Panc1 (cell line): ENCODE data around the gene SLC22A23. TPM values are rescaled to one million over a fixed set of nuclear protein-coding genes. Genes with fewer than 3 reads are reported as not detected.

Source experiments
- ATAC-seq: fragments of 200-7000 bp; cut with Tn5 transposase; 2 replicates; pipeline ENCODE4 v1.9.1; 2020; ENCODE audit warnings: mild to moderate bottlenecking, moderate library complexity
- BruUV-seq: library from RNA; stranded (reverse); fragments of 400-500 nt; replicated peaks from 2 replicates; lab custom pipeline; 2021; lab: Mats Ljungman, UMichigan
- CTCF ChIA-PET: fragments of 300-600 bp; sonication (Branson Sonifier 250); formaldehyde crosslinking; loops from one replicate; lab custom pipeline; 2022; ENCODE audit warnings: antibody characterized with exemption; lab: Charles Lee
- POLR2A ChIA-PET: fragments of 300-600 bp; sonication (Branson Sonifier 250); formaldehyde crosslinking; loops from one replicate; lab custom pipeline; 2022; ENCODE audit warnings: antibody characterized with exemption; lab: Charles Lee
- DNase-seq: peaks from one replicate; pipeline ENCODE4 v3.0.0-alpha.2; 2010; ENCODE audit warnings: low read depth, low spot score
- H3K27ac ChIP-seq: 2 replicates; pipeline ENCODE4 v1.5.1; 2011; ENCODE audit warnings: mild to moderate bottlenecking, low read length, inconsistent platforms
- H3K27me3 ChIP-seq: fragments of 200-500 bp; sonication (Bioruptor generic); 2 replicates; pipeline ENCODE4 v1.6.0; 2014; ENCODE audit warnings: low read length, inconsistent platforms; ENCODE audit not compliant: control insufficient read depth, insufficient read depth
- H3K36me3 ChIP-seq: fragments of 200-500 bp; sonication (Bioruptor generic); 2 replicates; pipeline ENCODE4 v1.5.1; 2014; ENCODE audit warnings: inconsistent platforms, mild to moderate bottlenecking, low read length, moderate library complexity; ENCODE audit not compliant: control insufficient read depth, insufficient read depth
- H3K4me1 ChIP-seq: 2 replicates; pipeline ENCODE4 v1.5.1; 2011; ENCODE audit warnings: inconsistent platforms, mild to moderate bottlenecking, low read length, moderate library complexity; ENCODE audit not compliant: control insufficient read depth, insufficient read depth
- H3K4me3 ChIP-seq, 2 experiments: 2 replicates each; pipeline ENCODE4 v1.5.1; 2011 to 2012; ENCODE audit warnings: low read depth in 2 of 2, low read length in 2 of 2, mild to moderate bottlenecking in 2 of 2, inconsistent platforms in 1 of 2, moderate library complexity in 1 of 2
- H3K9me3 ChIP-seq: fragments of 200-500 bp; sonication (Bioruptor generic); 2 replicates; pipeline ENCODE4 v1.5.1; 2014; ENCODE audit warnings: low read depth, mild to moderate bottlenecking, inconsistent platforms, low read length, moderate library complexity; ENCODE audit not compliant: control insufficient read depth, insufficient read depth
- CTCF ChIP-seq: fragments of 450-650 bp; IDR thresholded peaks from 2 replicates; pipeline ENCODE4 v1.5.1; 2017; ENCODE audit warnings: mild to moderate bottlenecking
- POLR2AphosphoS5 ChIP-seq: IDR thresholded peaks from 2 replicates; pipeline ENCODE4 v1.6.1; 2012; ENCODE audit warnings: mild to moderate bottlenecking, low read depth, low read length, moderate library complexity
- REST ChIP-seq, 2 experiments: IDR thresholded peaks; 2 replicates each; pipeline ENCODE4 v1.6.1; 2011 to 2012; ENCODE audit warnings: low read depth in 2 of 2, control low read depth in 1 of 2, low read length in 1 of 2, mild to moderate bottlenecking in 1 of 2, moderate library complexity in 1 of 2; ENCODE audit not compliant: insufficient read depth in 1 of 2
- SIN3A ChIP-seq: IDR thresholded peaks from 2 replicates; pipeline ENCODE4 v1.6.1; 2012; ENCODE audit warnings: low read depth, mild to moderate bottlenecking, low read length, moderate library complexity, borderline replicate concordance; ENCODE audit not compliant: insufficient read depth
- TCF7L2 ChIP-seq: IDR thresholded peaks from 2 replicates; pipeline ENCODE4 v1.6.1; 2011; ENCODE audit warnings: mild to moderate bottlenecking, low read depth, low read length, inconsistent platforms
- in situ Hi-C: cut with HindIII; loops from 2 replicates; pipeline ENCODE4 v1.10.0; 2016; ENCODE audit warnings: low sequenced_read_pairs, low pct_unique_long_range_greater_than_20kb
- intact Hi-C: fragments of 100-400 bp; cut with micrococcal nuclease; formaldehyde crosslinking; loops from one replicate; pipeline ENCODE4 v1.10.0; 2022; ENCODE audit not compliant: unreplicated experiment
- total RNA-seq: library from RNA; stranded (reverse); gene quantifications from one replicate; pipeline ENCODE4 v1.2.1, GENCODE V29; 2021; ENCODE audit not compliant: unreplicated experiment

The SLC22A23 gene
- total RNA-seq, 1 experiment from 2014 or later = 4.5 TPM

GRCh38 chr6:3433005-3433404, 23.8 kb downstream of the SLC22A23 start:
- ChIA-PET POLR2A (no interaction called here), CTCF (no interaction called here)
- no peaks in the 10 kb centered on the region for H3K9me3 ChIP-seq
- DNase-seq (no peak), ATAC-seq (peak; percentile 64)
- no peak overlapping the region for H3K27ac ChIP-seq
- in situ Hi-C loops (no loop called here), intact Hi-C loops (no loop called here)
- no peaks in the 10 kb centered on the region for H3K36me3 ChIP-seq
- H3K27me3 ChIP-seq = no peaks in the 10 kb centered on the region
- no peaks in the 10 kb centered on the region; the same call in 1 of the 2 replicates for H3K4me1 ChIP-seq
- no TSS peak for BruUV-seq
- H3K4me3 ChIP-seq = no peak overlapping the region
- TF ChIP-seq CTCF (no peak), SIN3A (no peak), POLR2AphosphoS5 (no peak), TCF7L2 (no peak), REST (IDR thresholded peaks at IDR 0.05; ENCODE audit: insufficient read depth in 1 of 2, low read depth in 2 of 2, low read length in 1 of 2) (no peak)

- Histone ChIP-seq H3K4me3 (no peak overlapping the region), H3K27ac (no peak overlapping the region), H3K36me3 (no peaks in the 10 kb centered on the region), H3K27me3 (no peaks in the 10 kb centered on the region), H3K4me1 (no peaks in the 10 kb centered on the region), H3K9me3 (no peaks in the 10 kb centered on the region)
- intact Hi-C loops = no loop called here
- ATAC-seq (no peak), DNase-seq (no peak)
- POLR2A ChIA-PET = no interaction called here
- in situ Hi-C loops = no loop called here
- CTCF ChIA-PET = no interaction called here
- no TSS peak for BruUV-seq
- no peak for TF ChIP-seq POLR2AphosphoS5
- no peak for TF ChIP-seq TCF7L2
- no peak for TF ChIP-seq SIN3A
- no peak for TF ChIP-seq REST (IDR thresholded peaks at IDR 0.05; ENCODE audit: insufficient read depth in 1 of 2, low read depth in 2 of 2, low read length in 1 of 2)
- TF ChIP-seq CTCF = no peak
Observed at GRCh38 chr6:3432416-3432815, 24.4 kb downstream of the SLC22A23 start.
